ENCODE results near the gene GAL.

GAL gene

GRCh38 chr11:68659158-68659921 is 25.0 kb upstream of the GAL start:
- Histone ChIP-seq H3K4ac (ENCODE audit: low read depth, low read length) (no peak overlapping the region), H3K9ac (ENCODE audit: low read length) (no peak overlapping the region), H3K23ac (ENCODE audit: low read length) (no peak overlapping the region), H3K27ac (ENCODE audit: low read depth, low read length) (no peak overlapping the region), H3K9me3 (ENCODE audit: insufficient read depth, low read depth, low read length) (peaks cover 12% of the 10 kb centered on the region), H2BK12ac (ENCODE audit: low read length) (no peak overlapping the region), H3K4me1 (ENCODE audit: control insufficient read depth in 1 of 2, insufficient read depth in 2 of 2, low read length in 2 of 2) (no peaks in the 10 kb centered on the region), H2BK5ac (ENCODE audit: low read depth, low read length, poor library complexity) (no peak overlapping the region), H3K79me1 (ENCODE audit: low read length) (no peaks in the 10 kb centered on the region), H3K27me3 (ENCODE audit: insufficient read depth, low read length) (no peaks in the 10 kb centered on the region), H4K91ac (ENCODE audit: low read depth, low read length) (no peak overlapping the region), H2AFZ (ENCODE audit: insufficient read depth, low read length, poor library complexity) (no peak overlapping the region), H2BK120ac (ENCODE audit: insufficient read depth, low read length, poor library complexity) (no peak overlapping the region), H3K4me2 (ENCODE audit: low read length) (no peak overlapping the region), H4K8ac (ENCODE audit: low read depth, low read length) (no peak overlapping the region), H3K36me3 (ENCODE audit: control insufficient read depth in 1 of 2, insufficient read depth in 2 of 2, low read length in 2 of 2) (no peaks in the 10 kb centered on the region), H4K12ac (ENCODE audit: low read depth, low read length) (no peak overlapping the region), H3K79me2 (ENCODE audit: control insufficient read depth, insufficient read depth, low read length, poor library complexity) (no peaks in the 10 kb centered on the region), H3K4me3 (ENCODE audit: low read depth, low read length) (no peak overlapping the region), H2AK5ac (ENCODE audit: low read length) (no peak overlapping the region), H3K14ac (ENCODE audit: low read length) (no peak overlapping the region), H3K18ac (ENCODE audit: low read length) (no peak overlapping the region)
- WGBS (ENCODE audit: extremely low coverage, insufficient coverage, insufficient read length): no CpG with 5 or more reads among the region's 22 CpGs
- DNase-seq: no peak

GRCh38 chr11:68660066-68660810 is 24.1 kb upstream of the GAL start:
- no peak overlapping the region for H3K4me3 ChIP-seq (ENCODE audit: low read depth, low read length)
- no peak overlapping the region for H2AFZ ChIP-seq (ENCODE audit: insufficient read depth, low read length, poor library complexity)
- no peaks in the 10 kb centered on the region for H3K4me1 ChIP-seq (ENCODE audit: control insufficient read depth in 1 of 2, insufficient read depth in 2 of 2, low read length in 2 of 2)
- H2BK5ac ChIP-seq (ENCODE audit: low read depth, low read length, poor library complexity): no peak overlapping the region
- H4K12ac ChIP-seq (ENCODE audit: low read depth, low read length): no peak overlapping the region
- WGBS (ENCODE audit: extremely low coverage, insufficient coverage, insufficient read length): no CpG with 5 or more reads among the region's 18 CpGs
- H4K8ac ChIP-seq (ENCODE audit: low read depth, low read length): no peak overlapping the region
- no peaks in the 10 kb centered on the region for H3K79me2 ChIP-seq (ENCODE audit: control insufficient read depth, insufficient read depth, low read length, poor library complexity)
- no peak overlapping the region for H2AK5ac ChIP-seq (ENCODE audit: low read length)
- H3K27me3 ChIP-seq (ENCODE audit: insufficient read depth, low read length): no peaks in the 10 kb centered on the region
- peaks cover 12% of the 10 kb centered on the region for H3K9me3 ChIP-seq (ENCODE audit: insufficient read depth, low read depth, low read length)
- H2BK120ac ChIP-seq (ENCODE audit: insufficient read depth, low read length, poor library complexity): no peak overlapping the region
- no peaks in the 10 kb centered on the region for H3K36me3 ChIP-seq (ENCODE audit: control insufficient read depth in 1 of 2, insufficient read depth in 2 of 2, low read length in 2 of 2)
- H3K4me2 ChIP-seq (ENCODE audit: low read length): no peak overlapping the region
- no peak overlapping the region for H3K23ac ChIP-seq (ENCODE audit: low read length)
- no peak overlapping the region for H3K14ac ChIP-seq (ENCODE audit: low read length)
- H3K27ac ChIP-seq (ENCODE audit: low read depth, low read length): no peak overlapping the region
- no peak overlapping the region for H4K91ac ChIP-seq (ENCODE audit: low read depth, low read length)
- no peaks in the 10 kb centered on the region for H3K79me1 ChIP-seq (ENCODE audit: low read length)
- no peak overlapping the region for H2BK12ac ChIP-seq (ENCODE audit: low read length)
- no peak overlapping the region for H3K4ac ChIP-seq (ENCODE audit: low read depth, low read length)
- no peak overlapping the region for H3K9ac ChIP-seq (ENCODE audit: low read length)
- no peak overlapping the region for H3K18ac ChIP-seq (ENCODE audit: low read length)
- no peak for DNase-seq

DNA sequence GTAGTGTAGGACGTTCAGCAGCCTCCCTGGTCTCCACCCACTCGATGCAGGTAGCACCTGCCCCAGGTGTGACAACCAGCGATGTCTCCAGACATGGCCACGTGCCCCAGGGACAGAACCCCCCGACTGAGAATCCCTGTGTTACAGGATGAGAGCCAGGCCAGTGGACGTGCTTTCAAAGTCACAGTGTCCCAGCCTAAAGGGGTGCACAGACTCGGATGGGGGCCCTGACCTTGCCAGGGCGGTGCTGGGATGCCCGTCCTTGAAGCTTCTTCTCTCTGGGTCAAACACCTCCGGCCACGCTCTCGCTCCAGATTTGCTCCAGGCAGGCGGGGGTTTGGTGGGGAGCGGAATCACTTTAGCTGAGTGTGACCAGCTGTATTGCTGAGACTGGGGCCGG is 23.3 kb upstream of the GAL start:
- no peak overlapping the region for H2BK12ac ChIP-seq (ENCODE audit: low read length)
- no peaks in the 10 kb centered on the region for H3K79me1 ChIP-seq (ENCODE audit: low read length)
- no peak overlapping the region for H3K4me2 ChIP-seq (ENCODE audit: low read length)
- H3K79me2 ChIP-seq (ENCODE audit: control insufficient read depth, insufficient read depth, low read length, poor library complexity): no peaks in the 10 kb centered on the region
- no peaks in the 10 kb centered on the region for H3K27me3 ChIP-seq (ENCODE audit: insufficient read depth, low read length)
- peaks cover 10% of the 10 kb centered on the region for H3K9me3 ChIP-seq (ENCODE audit: insufficient read depth, low read depth, low read length)
- WGBS (ENCODE audit: extremely low coverage, insufficient coverage, insufficient read length): no CpG with 5 or more reads among the region's 15 CpGs
- no peaks in the 10 kb centered on the region for H3K4me1 ChIP-seq (ENCODE audit: control insufficient read depth in 1 of 2, insufficient read depth in 2 of 2, low read length in 2 of 2)
- H2BK120ac ChIP-seq (ENCODE audit: insufficient read depth, low read length, poor library complexity): no peak overlapping the region
- no peak overlapping the region for H3K18ac ChIP-seq (ENCODE audit: low read length)
- no peak overlapping the region for H3K14ac ChIP-seq (ENCODE audit: low read length)
- no peak overlapping the region for H2AK5ac ChIP-seq (ENCODE audit: low read length)
- H3K4ac ChIP-seq (ENCODE audit: low read depth, low read length): no peak overlapping the region
- no peak overlapping the region for H3K4me3 ChIP-seq (ENCODE audit: low read depth, low read length)
- no peak overlapping the region for H3K27ac ChIP-seq (ENCODE audit: low read depth, low read length)
- no peak overlapping the region for H3K23ac ChIP-seq (ENCODE audit: low read length)
- no peak overlapping the region for H2AFZ ChIP-seq (ENCODE audit: insufficient read depth, low read length, poor library complexity)
- H4K8ac ChIP-seq (ENCODE audit: low read depth, low read length): no peak overlapping the region
- H4K12ac ChIP-seq (ENCODE audit: low read depth, low read length): no peak overlapping the region
- no peaks in the 10 kb centered on the region for H3K36me3 ChIP-seq (ENCODE audit: control insufficient read depth in 1 of 2, insufficient read depth in 2 of 2, low read length in 2 of 2)
- no peak overlapping the region for H3K9ac ChIP-seq (ENCODE audit: low read length)
- DNase-seq: no peak
- no peak overlapping the region for H2BK5ac ChIP-seq (ENCODE audit: low read depth, low read length, poor library complexity)
- H4K91ac ChIP-seq (ENCODE audit: low read depth, low read length): no peak overlapping the region

- Histone ChIP-seq H3K9ac (ENCODE audit: low read length) (no peak overlapping the region), H3K18ac (ENCODE audit: low read length) (no peak overlapping the region), H3K27me3 (ENCODE audit: insufficient read depth, low read length) (no peaks in the 10 kb centered on the region), H3K23ac (ENCODE audit: low read length) (no peak overlapping the region), H3K36me3 (ENCODE audit: control insufficient read depth in 1 of 2, insufficient read depth in 2 of 2, low read length in 2 of 2) (no peaks in the 10 kb centered on the region), H3K4me1 (ENCODE audit: control insufficient read depth in 1 of 2, insufficient read depth in 2 of 2, low read length in 2 of 2) (no peaks in the 10 kb centered on the region), H3K27ac (ENCODE audit: low read depth, low read length) (no peak overlapping the region), H3K4me3 (ENCODE audit: low read depth, low read length) (no peak overlapping the region), H2AK5ac (ENCODE audit: low read length) (no peak overlapping the region), H3K4me2 (ENCODE audit: low read length) (no peak overlapping the region), H4K12ac (ENCODE audit: low read depth, low read length) (no peak overlapping the region), H2BK5ac (ENCODE audit: low read depth, low read length, poor library complexity) (no peak overlapping the region), H3K9me3 (ENCODE audit: insufficient read depth, low read depth, low read length) (peaks cover 10% of the 10 kb centered on the region), H3K14ac (ENCODE audit: low read length) (no peak overlapping the region), H2BK120ac (ENCODE audit: insufficient read depth, low read length, poor library complexity) (no peak overlapping the region), H2BK12ac (ENCODE audit: low read length) (no peak overlapping the region), H3K79me2 (ENCODE audit: control insufficient read depth, insufficient read depth, low read length, poor library complexity) (no peaks in the 10 kb centered on the region), H4K8ac (ENCODE audit: low read depth, low read length) (no peak overlapping the region), H2AFZ (ENCODE audit: insufficient read depth, low read length, poor library complexity) (no peak overlapping the region), H4K91ac (ENCODE audit: low read depth, low read length) (no peak overlapping the region), H3K4ac (ENCODE audit: low read depth, low read length) (no peak overlapping the region), H3K79me1 (ENCODE audit: low read length) (no peaks in the 10 kb centered on the region)
- WGBS (ENCODE audit: extremely low coverage, insufficient coverage, insufficient read length): no CpG with 5 or more reads among the region's 18 CpGs
- no peak for DNase-seq
Observed at GRCh38 chr11:68661697-68662603, 22.4 kb upstream of the GAL start.
